ENCODE data around the gene RAB35. TPM values are rescaled to one million over a fixed set of nuclear protein-coding genes. Genes with fewer than 3 reads are reported as not detected.

The RAB35 gene
- total RNA-seq, 1 experiment from 2014 or later = 52.8 TPM

DNA sequence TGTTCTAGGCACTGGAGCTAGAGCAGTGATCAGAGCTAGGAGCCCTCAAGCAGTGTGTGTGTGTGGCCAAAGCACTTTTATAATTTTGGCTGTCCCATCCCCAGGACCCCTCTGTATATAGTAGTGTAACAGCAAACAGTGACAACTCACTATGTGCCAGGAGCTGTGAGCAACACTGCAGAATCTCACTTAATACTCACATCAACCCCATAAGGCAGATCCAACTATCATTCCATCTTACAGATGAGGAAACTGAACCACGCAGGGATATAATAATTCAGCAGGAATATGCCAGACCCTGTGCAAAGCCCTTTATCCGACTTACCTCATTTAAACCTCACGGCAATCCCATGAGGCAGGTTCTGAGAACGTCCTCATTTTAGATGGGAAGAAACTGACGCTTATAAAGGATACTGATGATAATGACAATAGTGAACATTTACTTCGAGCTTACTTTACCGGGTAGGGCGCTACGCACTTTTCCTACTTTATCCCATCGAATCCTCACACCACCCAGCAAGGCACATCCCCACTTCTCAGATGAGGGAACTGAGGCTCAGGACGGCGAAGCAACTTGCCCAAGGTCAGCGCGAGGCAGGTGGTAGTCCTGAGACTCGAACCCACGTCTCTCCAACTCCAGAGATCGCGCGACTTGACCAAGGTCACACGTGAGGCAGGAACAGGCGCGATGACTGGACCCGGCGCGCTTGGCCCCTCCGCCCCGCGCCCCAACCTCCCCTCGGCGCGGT is 687 bp downstream of the RAB35 start:
- TSS peak; percentile 73 for BruUV-seq (replicated peaks)
- ChIA-PET CTCF (interaction anchor here (0.5 kb wide), 1 partner anchor 53 kb away, joined by 6 read pairs; no protein-coding TSS in a partner anchor), POLR2A (ENCODE audit: unreplicated experiment) (interaction anchor here (0.6 to 1.9 kb wide), 6 partner anchors 18 to 209 kb away, joined by 3 to 20 read pairs (median 5); partner anchors contain the start of genes RNU4-2, RPLP0 and SIRT4)
- no peaks in the 10 kb centered on the region for H3K9me3 ChIP-seq (ENCODE audit: low read length)
- H3K4me3 ChIP-seq (ENCODE audit: low read length) = peak overlapping the region; percentile 81
- peak; percentile 36 for DNase-seq
- no peaks in the 10 kb centered on the region for H3K27me3 ChIP-seq (ENCODE audit: low read length)
- peak overlapping the region; percentile 90 for H3K4me2 ChIP-seq (ENCODE audit: low read length)
- H3K27ac ChIP-seq (ENCODE audit: low read length) = no peak overlapping the region
- no peaks in the 10 kb centered on the region for H3K9me2 ChIP-seq (replicated peaks; ENCODE audit: low read length)
- peaks cover 9% of the 10 kb centered on the region for H3K36me3 ChIP-seq (ENCODE audit: low read depth, low read length)
- intact Hi-C loops (cut with micrococcal nuclease) = no loop called here
- peaks cover 77% of the 10 kb centered on the region for H3K79me2 ChIP-seq (ENCODE audit: low read length)
- ATAC-seq = peak; percentile 4
- no peaks in the 10 kb centered on the region for H3F3A ChIP-seq (ENCODE audit: low read length, unreplicated experiment)
- H3K4me1 ChIP-seq (ENCODE audit: insufficient read depth, low read length) = peaks cover 32% of the 10 kb centered on the region
- no peak for TF ChIP-seq EZH2phosphoT487 (IDR thresholded peaks at IDR 0.05; ENCODE audit: borderline replicate concordance, low read length)
- TF ChIP-seq EZH2 (IDR thresholded peaks at IDR 0.05; ENCODE audit: low read length, unreplicated experiment) = no peak
- peaks cover 20% of the 10 kb centered on the region for H4K20me1 ChIP-seq (ENCODE audit: low read length)
- H3K9ac ChIP-seq (ENCODE audit: low read length) = peak overlapping the region; percentile 95
- no peak overlapping the region for H2AFZ ChIP-seq (ENCODE audit: low read length)

DNA sequence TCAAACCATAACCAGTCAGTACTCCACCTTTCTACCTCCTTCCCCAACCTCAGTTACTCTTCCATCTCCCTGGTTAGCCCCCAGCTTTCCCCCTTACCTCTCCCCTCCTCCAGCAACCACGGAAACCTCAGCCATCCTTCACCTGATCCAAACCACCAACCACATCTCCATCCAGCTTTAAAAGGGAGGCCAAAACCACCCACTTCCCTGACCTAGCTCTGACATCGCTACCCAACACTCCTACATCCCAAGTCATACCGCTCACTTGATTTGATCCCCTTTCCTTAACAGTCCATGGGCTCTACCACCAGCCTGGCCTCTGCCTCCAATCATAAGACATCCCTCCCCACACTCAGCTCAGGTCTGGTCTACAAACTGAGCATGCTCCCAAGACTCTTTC is 1.5 kb downstream of the RAB35 start:
- Histone ChIP-seq H3K36me3 (ENCODE audit: low read depth, low read length) (peaks cover 9% of the 10 kb centered on the region), H3K4me2 (ENCODE audit: low read length) (peak overlapping the region; percentile 90), H3K27ac (ENCODE audit: low read length) (no peak overlapping the region), H3K9ac (ENCODE audit: low read length) (peak overlapping the region; percentile 95; the same call in 1 of the 2 replicates), H3K4me3 (ENCODE audit: low read length) (peak overlapping the region; percentile 81), H2AFZ (ENCODE audit: low read length) (no peak overlapping the region), H3K9me3 (ENCODE audit: low read length) (no peaks in the 10 kb centered on the region), H3K79me2 (ENCODE audit: low read length) (peaks cover 85% of the 10 kb centered on the region), H3K9me2 (replicated peaks; ENCODE audit: low read length) (no peaks in the 10 kb centered on the region), H4K20me1 (ENCODE audit: low read length) (peaks cover 25% of the 10 kb centered on the region), H3F3A (ENCODE audit: low read length, unreplicated experiment) (no peaks in the 10 kb centered on the region), H3K27me3 (ENCODE audit: low read length) (no peaks in the 10 kb centered on the region), H3K4me1 (ENCODE audit: insufficient read depth, low read length) (peaks cover 32% of the 10 kb centered on the region)
- DNase-seq (no peak), ATAC-seq (no peak)
- no TSS peak for BruUV-seq (replicated peaks)
- ChIA-PET POLR2A (ENCODE audit: unreplicated experiment) (no interaction called here), CTCF (interaction anchor here (0.5 kb wide), 1 partner anchor 54 kb away, joined by 6 read pairs; no protein-coding TSS in a partner anchor)
- no peak for TF ChIP-seq EZH2phosphoT487 (IDR thresholded peaks at IDR 0.05; ENCODE audit: borderline replicate concordance, low read length)
- TF ChIP-seq EZH2 (IDR thresholded peaks at IDR 0.05; ENCODE audit: low read length, unreplicated experiment) = no peak
- TF ChIP-seq, protein P1, sequence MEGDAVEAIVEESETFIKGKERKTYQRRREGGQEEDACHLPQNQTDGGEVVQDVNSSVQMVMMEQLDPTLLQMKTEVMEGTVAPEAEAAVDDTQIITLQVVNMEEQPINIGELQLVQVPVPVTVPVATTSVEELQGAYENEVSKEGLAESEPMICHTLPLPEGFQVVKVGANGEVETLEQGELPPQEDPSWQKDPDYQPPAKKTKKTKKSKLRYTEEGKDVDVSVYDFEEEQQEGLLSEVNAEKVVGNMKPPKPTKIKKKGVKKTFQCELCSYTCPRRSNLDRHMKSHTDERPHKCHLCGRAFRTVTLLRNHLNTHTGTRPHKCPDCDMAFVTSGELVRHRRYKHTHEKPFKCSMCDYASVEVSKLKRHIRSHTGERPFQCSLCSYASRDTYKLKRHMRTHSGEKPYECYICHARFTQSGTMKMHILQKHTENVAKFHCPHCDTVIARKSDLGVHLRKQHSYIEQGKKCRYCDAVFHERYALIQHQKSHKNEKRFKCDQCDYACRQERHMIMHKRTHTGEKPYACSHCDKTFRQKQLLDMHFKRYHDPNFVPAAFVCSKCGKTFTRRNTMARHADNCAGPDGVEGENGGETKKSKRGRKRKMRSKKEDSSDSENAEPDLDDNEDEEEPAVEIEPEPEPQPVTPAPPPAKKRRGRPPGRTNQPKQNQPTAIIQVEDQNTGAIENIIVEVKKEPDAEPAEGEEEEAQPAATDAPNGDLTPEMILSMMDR (conservative IDR thresholded peaks at IDR 0.05; ENCODE audit: low read depth, low read length) = no peak
- intact Hi-C loops (cut with micrococcal nuclease) = no loop called here

DNA sequence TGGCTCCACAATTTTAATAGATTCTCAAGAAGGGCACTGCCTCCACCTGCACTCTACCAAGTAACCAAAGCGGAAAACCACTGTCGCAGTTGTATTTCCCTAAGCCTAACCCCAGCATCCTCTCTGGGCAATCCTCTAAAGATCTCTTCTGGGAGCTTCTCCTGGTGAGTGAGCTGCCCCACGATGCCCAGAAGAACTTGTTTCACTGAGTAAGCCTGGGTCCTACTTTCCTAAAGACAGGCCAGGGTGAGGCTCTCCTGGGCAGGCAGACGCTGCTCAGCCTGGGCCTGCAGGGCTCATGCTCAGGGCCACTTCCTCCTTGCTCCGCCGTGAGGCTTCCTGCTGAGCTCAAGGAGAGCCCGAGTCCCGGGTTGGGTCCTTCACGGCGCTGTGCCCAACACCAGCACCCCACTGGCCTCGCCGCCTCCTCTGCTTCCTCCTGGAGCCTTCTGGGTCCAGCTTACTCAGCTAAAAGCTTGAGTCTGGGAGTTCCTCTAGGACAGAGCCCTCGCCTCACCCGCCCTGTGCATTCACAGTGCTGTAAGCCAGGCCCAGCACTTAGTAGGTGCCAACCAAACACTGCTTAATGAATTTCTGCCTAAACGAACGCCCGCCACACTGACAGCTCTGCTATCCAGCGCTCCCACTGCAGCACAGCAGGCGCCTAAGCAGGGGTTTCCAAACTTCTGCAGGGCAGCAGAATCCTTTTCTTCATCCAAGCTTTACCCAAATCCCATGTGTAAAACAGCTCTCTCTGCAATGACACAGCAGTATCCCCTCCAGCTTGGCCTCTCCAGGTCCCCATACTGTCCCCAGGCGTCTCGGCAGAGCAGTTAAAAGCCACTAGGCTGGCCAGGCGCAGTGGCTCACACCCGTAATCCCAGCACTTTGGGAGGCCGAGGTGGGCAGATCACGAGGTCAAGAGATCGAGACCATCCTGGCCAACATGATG is 5.7 kb downstream of the RAB35 start:
- intact Hi-C loops (cut with micrococcal nuclease) = no loop called here
- CTCF ChIA-PET = no interaction called here
- H3K9ac ChIP-seq (ENCODE audit: low read length) = no peak overlapping the region

More for the DNA sequence above, 5.7 kb downstream of the RAB35 start:
- no peaks in the 10 kb centered on the region for H3F3A ChIP-seq (ENCODE audit: low read length, unreplicated experiment)
- H4K20me1 ChIP-seq (ENCODE audit: low read length) = peaks cover 37% of the 10 kb centered on the region
- H3K4me3 ChIP-seq (ENCODE audit: low read length) = no peak overlapping the region
- no peaks in the 10 kb centered on the region for H3K27me3 ChIP-seq (ENCODE audit: low read length)
- no peaks in the 10 kb centered on the region for H3K9me2 ChIP-seq (replicated peaks; ENCODE audit: low read length)
- no peaks in the 10 kb centered on the region for H3K9me3 ChIP-seq (ENCODE audit: low read length)
- DNase-seq (no peak), ATAC-seq (peak; percentile 23; the same call in 1 of the 2 replicates)
- no peak for TF ChIP-seq EZH2phosphoT487 (IDR thresholded peaks at IDR 0.05; ENCODE audit: borderline replicate concordance, low read length)
- TF ChIP-seq, protein P1 (conservative IDR thresholded peaks at IDR 0.05; ENCODE audit: low read depth, low read length) = no peak
- TF ChIP-seq EZH2 (IDR thresholded peaks at IDR 0.05; ENCODE audit: low read length, unreplicated experiment) = no peak
- peaks cover 16% of the 10 kb centered on the region for H3K36me3 ChIP-seq (ENCODE audit: low read depth, low read length)
- no peak overlapping the region for H3K4me2 ChIP-seq (ENCODE audit: low read length)
- H2AFZ ChIP-seq (ENCODE audit: low read length) = no peak overlapping the region
- H3K27ac ChIP-seq (ENCODE audit: low read length) = no peak overlapping the region
- H3K79me2 ChIP-seq (ENCODE audit: low read length) = peaks cover 98% of the 10 kb centered on the region
- H3K4me1 ChIP-seq (ENCODE audit: insufficient read depth, low read length) = peaks cover 11% of the 10 kb centered on the region
- BruUV-seq (replicated peaks) = no TSS peak
- POLR2A ChIA-PET (ENCODE audit: unreplicated experiment) = no interaction called here
